GM21786 (cell line): ENCODE data around the gene LIX1.
A peak's percentile ranks its signal among the peaks of the same experiment; 100 is the strongest.
"Not testable (repeated sequence)": the region's sequence is repeated elsewhere in the genome, so short reads cannot be mapped to it uniquely, and the experiment has no call there.

ENCODE experiments used
- ATAC-seq: cut with Tn5 transposase; IDR thresholded peaks from one replicate; pipeline ENCODE4 v1.9.1; 2021; ENCODE audit not compliant: unreplicated experiment

LIX1 gene

DNA sequence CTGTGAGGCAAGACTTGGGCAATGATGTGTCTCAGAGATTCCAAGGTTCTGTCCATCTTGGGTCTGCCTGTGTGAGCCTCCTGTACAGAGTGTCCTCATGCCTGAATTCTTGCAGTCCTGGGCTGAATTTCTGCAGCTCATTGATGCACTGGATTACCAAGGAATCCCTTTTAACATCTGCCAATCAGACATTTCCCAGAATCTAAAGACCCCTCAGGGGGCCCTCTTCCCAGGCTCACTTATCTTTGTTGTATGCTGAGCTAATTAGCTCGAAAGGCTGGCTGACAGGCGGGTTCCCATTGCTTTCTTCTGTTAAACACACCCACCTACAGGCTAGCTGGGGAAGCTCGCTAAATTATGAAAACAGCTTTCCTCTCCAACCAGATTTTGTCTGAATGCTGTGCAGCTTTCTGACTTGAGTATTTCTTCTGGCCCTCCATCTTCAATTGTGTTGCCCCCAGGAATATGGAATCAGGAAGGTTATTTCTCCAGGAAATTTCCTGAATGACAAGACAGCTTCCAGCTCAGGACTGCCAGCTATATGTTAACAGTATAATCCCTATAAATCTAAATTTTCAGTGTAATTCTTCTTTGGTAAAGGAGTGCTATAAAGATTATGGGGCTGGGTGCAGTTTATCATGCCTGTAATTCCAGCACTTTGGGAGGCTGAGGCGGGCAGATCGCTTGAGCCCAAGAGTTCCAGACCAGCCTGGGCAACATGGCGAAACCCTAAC lies at the start of gene LIX1:
LIX1 (minus strand) TSS at position 91 of the 734 bp plus-strand sequence; CDS start at position 56, 35 bp downstream.
- ATAC-seq: peak; percentile 91

- no peak for ATAC-seq
These were observed 49.5 kb upstream of the LIX1 start for GRCh38 chr5:97191893-97192292.

DNA sequence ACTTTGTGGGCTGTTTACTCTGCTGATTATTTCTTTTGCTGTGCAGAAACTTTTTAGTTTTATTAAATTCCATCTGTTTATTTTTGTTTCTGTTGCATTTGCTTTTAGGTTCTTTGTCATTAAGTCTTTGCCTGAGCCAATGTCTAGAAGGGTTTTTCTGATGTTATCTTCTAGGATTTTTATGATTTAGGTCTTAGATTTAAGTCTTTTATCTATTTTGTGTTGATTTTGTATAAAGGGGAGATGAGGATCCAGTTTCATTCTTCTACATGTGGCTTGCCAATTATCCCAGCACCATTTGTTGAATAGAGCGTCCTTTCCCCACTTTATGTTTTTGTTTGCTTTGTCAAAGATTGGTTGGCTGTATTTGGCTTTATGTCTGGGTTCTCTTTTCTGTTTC lies 47.1 kb upstream of the LIX1 start:
- not testable (repeated sequence) for ATAC-seq

DNA sequence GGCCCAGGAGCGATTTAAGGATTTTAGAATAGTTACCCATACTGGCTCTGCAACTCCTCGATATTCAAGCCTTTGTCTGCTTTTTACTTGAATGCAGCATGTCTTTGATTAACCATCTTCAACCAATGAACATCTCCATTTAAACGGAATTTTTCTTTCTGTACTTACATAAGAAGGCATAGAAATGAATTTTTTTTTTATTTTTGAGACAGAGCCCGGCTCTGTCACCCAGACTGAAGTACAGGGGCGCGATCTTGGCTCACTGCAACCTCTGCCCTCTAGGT lies 41.5 kb upstream of the LIX1 start:
- ATAC-seq: no peak

GRCh38 chr5:97183100-97183929 lies 40.9 kb upstream of the LIX1 start, which contains the start of gene RIOK2:
Gene RIOK2 (minus strand): TSS chr5:97183247. CDS start chr5:97183191, 56 bp downstream.
- ATAC-seq: peak; percentile 91

DNA sequence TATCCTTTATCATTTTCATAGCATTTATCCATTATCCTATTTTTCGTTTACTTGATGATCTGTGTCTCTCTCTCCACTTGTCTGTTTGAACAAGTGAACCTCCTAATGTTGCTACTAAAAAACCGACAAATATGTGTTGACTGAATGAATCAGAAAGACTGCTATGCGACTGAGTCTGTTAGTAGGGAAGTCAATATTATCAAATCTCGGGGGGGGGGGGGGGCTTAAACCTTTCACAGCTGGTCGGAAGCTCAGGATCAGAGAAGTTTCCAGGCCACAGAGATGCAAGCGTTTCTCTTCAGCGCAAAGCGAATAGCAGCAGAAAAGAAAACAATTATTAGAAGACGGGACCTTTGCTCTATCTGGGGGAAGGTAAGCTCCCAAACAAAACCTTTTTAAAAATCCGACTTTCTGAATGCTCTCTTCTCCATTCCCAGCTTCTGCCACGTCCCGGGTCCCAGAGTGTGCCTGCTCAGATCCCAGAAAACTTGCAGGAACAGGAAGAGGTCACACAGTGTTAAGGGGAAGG lies 40.2 kb upstream of the LIX1 start:
- no peak for ATAC-seq

DNA sequence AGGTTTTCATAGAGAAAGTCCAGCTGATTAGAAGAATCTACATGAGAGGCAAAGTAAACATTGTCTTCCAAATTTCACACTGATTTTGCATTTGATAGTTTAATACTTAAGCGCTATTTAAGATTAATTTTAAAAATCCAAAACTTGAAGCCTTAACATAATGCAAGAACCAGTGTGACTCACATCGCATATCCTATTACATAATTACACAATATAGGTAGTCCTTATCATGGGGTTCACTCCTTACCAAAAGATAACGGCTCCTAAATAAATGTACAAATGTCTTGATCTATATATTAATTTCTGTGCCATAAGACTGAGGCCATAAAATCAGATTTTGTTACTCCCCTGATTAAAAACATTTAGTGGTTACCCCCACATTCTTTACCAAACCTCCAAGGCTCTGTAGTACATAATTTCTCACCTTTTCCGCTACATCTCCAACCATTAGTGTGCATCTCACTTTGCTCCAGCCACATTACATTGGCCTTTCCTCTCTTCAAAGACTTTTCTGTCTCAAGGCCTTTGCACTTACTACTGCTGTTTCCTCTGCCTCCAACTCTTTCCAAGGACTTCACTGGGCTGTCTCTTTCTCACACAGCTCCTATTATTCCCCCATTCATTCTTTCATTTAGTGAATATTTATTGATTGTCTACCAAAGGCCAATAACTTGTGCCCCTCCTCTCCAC lies 39.6 kb upstream of the LIX1 start:
- no peak for ATAC-seq

DNA sequence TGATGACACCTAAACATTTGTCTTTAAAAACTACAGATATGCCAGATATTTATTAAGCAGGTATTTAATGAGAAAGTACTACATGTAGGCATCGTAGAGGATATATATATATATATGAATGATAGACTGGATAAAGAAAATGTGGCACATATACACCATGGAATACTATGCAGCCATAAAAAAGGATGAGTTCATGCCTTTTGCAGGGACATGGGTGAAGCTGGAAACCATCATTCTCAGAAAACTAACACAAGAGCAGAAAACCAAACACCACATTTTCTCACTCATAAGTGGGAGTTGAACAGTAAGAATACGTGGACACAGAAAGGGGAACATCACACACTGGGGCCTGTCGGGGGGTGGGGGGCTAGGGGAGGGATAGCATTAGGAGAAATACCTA lies 37.0 kb upstream of the LIX1 start:
- not testable (repeated sequence) for ATAC-seq

DNA sequence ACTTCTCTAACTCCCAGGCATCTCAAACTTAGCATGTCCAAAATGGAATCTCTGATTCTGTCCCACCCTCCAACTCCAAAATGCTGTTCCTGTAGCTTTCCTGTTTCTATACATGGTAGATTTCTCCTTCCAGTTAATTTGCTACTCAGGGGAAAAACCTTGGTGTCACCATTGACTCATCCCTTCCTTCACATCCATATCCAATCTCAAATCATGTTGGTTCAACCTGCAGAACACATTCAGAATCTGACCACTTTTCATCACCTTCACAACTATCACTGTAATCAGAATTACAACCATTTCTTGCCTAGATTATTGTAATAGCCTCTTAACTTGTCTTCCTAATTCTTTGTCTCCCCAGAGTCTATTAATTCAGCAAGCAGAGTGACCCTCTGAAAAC lies 29.8 kb upstream of the LIX1 start:
- ATAC-seq: no peak

DNA sequence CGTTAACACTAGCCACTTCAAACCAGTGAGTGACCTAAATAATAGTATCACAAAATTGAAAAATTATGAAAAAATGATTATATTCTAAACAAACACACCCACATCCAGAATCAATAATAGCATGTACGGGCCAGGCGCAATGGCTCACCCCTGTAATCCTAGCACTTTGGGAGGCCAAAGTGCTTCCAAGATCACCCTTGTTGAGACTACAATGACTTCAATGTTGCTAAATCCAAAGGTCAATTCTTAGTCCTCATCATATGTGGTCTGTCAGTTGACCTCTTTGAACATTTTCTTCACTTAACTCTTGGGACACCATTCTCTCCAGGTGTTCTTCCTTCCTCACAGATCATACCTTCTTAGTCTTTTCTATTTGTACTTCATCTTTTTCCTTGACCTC lies 29.3 kb upstream of the LIX1 start:
- no peak for ATAC-seq

GRCh38 chr5:97167435-97167834 lies 25.0 kb upstream of the LIX1 start:
- peak; percentile 82 for ATAC-seq

GRCh38 chr5:97165726-97166125 lies 23.3 kb upstream of the LIX1 start:
- no peak for ATAC-seq

- ATAC-seq: no peak
These were observed 22.4 kb upstream of the LIX1 start for GRCh38 chr5:97164846-97165245.

GRCh38 chr5:97163790-97164285 lies 21.4 kb upstream of the LIX1 start:
- ATAC-seq: no peak

GRCh38 chr5:97163360-97163764 lies 21.0 kb upstream of the LIX1 start:
- no peak for ATAC-seq

- peak; percentile 57 for ATAC-seq
These were observed 19.6 kb upstream of the LIX1 start for GRCh38 chr5:97162045-97162444.

- no peak for ATAC-seq
These were observed 15.3 kb upstream of the LIX1 start for GRCh38 chr5:97157689-97158088.

DNA sequence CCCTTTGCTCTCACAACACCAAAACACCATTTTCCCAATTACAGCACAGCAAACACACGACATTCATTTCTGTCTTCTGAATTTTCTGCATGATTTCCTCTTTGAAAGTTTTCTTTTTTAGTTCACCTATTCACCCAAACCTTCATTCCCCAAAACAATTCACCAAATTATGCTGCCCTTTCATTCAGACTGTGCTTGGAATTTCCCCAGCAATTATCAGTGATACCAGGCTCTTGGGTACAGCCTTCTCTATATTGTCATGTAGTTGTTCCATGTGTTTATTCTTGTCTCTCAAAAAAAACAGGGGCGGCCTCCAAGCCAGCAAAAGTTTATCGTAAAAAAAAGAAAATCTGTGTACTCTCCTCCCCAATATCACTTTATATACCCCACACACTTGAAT lies 9.0 kb upstream of the LIX1 start:
- no peak for ATAC-seq

GRCh38 chr5:97150401-97150800 lies 8.0 kb upstream of the LIX1 start:
- no peak for ATAC-seq

GRCh38 chr5:97149709-97150108 lies 7.3 kb upstream of the LIX1 start:
- no peak for ATAC-seq

- ATAC-seq: no peak
These were observed 5.9 kb upstream of the LIX1 start for GRCh38 chr5:97148288-97148687.
